GM18505 (cell line): ENCODE results near the gene AOAH.

Experiments
- ATAC-seq: cut with Tn5 transposase; IDR thresholded peaks from one replicate; pipeline ENCODE4 v1.9.1; 2021; ENCODE audit not compliant: unreplicated experiment
- POLR2A ChIP-seq: IDR thresholded peaks from 4 replicates; pipeline ENCODE4 v1.6.1; 2011; ENCODE audit warnings: borderline replicate concordance; ENCODE audit not compliant: insufficient read depth, insufficient read length; ENCODE audit errors: extremely low read depth

AOAH gene

GRCh38 chr7:36564489-36564888 lies 159.8 kb downstream of the AOAH start:
- TF ChIP-seq POLR2A, result no peak
- no peak for ATAC-seq

DNA sequence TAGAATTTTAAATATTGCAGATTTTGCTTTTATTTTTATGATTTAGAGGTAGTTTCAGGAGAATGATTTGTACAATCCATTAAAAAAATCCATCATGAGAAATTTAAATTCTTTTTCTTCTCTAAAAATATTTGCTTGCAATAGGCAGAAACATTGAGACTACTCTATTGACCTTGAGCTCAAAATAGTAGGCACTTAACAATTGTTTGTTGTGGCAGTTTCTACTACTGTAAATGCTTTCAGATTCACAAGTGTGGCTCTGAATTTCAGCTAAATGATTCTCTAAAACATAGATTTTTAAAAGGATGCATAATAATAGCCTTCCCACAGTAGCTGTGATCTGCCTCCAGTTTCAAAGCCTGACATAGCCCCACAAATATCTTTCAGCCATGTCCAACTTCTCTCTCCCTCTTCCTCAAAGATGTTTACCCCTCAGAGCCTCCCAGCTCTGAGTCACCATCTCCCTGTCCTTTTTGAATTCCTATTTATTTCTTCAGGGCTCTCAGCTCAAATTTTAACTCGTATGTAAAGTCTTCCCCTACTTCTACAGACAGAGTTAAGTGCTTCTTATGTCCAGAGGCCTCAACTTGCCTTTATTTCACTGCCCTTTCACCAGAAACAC lies 160.5 kb downstream of the AOAH start:
- TF ChIP-seq POLR2A, result no peak
- no peak for ATAC-seq

DNA sequence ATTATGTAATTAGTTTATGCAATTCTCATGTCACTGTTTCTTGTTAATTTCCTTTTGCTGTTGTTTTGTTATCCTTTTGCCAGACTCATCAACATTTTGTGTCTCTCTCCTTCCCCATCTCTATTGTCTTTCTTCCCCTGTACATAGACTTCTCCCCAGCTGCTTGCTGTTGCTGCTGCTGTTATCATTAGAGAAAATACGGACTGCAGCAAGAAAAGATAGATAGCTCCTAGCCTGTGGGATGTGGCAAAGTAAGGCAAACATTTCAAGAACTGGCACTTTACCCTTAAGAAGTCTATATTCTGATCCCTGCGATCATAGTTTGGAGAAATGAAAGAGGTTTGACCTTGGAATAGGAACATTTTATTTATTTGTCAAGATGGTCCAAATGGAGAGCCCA lies 162.2 kb downstream of the AOAH start:
- ATAC-seq, result no peak
- no peak for TF ChIP-seq POLR2A

GRCh38 chr7:36549029-36549428 lies 175.3 kb downstream of the AOAH start:
- no peak for TF ChIP-seq POLR2A
- no peak for ATAC-seq

DNA sequence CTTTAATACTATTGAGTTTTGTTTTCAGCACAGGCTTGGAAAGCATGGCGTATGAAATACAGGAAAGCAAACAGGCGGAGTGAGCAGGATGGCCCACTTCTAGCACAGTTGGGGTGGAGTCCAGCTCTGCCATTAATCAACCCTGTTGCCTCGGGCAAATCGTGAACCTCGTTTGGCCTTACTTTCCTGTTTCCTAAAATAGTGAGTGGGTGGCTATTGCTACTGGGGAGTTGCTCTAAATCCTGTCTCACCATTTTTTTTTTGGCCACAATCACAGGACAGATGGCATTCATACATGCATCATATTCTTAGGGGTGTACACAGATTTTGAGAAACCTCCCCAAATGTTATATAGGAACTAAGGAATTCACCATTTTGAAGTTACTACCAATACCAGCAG lies 176.9 kb downstream of the AOAH start:
- TF ChIP-seq POLR2A, result no peak
- no peak for ATAC-seq

GRCh38 chr7:36546331-36546730 lies 178.0 kb downstream of the AOAH start:
- TF ChIP-seq POLR2A, result no peak
- no peak for ATAC-seq

DNA sequence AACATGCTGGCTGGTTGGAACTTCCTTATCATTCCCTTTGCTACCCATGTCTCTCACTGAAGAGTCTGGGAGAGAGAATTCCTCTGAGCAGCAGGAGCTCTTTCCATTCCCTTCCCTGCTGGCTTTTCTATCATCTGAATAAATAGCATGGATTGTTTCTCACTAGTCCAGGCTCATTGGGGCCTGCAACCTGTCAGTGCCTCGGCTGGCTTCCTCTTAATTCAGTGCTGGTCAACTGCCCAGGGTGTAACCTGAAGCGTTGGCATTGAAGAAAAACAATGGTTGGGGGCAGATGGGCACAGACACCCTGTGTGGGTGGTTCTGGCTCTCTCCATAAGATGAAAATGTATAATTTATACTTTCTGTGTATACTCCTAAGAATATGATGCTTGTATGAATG lies 179.0 kb downstream of the AOAH start:
- ATAC-seq, result no peak
- TF ChIP-seq POLR2A, result no peak

DNA sequence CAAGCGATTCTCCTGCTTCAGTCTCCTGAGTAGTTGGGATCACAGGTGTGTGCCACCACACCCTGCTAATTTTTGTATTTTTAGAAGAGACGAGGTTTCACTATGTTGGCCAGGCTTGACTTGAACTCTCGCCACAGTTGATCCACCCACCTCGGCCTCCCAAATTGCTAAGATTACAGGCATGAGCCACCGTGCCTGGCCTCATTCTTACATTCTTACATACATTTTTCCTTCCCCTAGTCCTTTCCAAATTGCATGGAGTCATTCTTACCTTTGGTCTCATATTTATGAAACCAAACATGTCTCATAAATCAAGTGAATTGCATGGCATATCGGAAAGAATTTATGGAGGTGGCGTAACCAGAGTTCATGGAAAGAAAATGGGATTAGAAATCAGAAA lies 186.2 kb downstream of the AOAH start:
- TF ChIP-seq POLR2A, result no peak
- ATAC-seq, result no peak

GRCh38 chr7:36535866-36536664 lies 188.2 kb downstream of the AOAH start:
- no peak for ATAC-seq

GRCh38 chr7:36533717-36534116 lies 190.6 kb downstream of the AOAH start:
- no peak for ATAC-seq
- TF ChIP-seq POLR2A, result no peak

More at GRCh38 chr7:36535866-36536664, 188.2 kb downstream of the AOAH start:
- TF ChIP-seq POLR2A, result no peak

DNA sequence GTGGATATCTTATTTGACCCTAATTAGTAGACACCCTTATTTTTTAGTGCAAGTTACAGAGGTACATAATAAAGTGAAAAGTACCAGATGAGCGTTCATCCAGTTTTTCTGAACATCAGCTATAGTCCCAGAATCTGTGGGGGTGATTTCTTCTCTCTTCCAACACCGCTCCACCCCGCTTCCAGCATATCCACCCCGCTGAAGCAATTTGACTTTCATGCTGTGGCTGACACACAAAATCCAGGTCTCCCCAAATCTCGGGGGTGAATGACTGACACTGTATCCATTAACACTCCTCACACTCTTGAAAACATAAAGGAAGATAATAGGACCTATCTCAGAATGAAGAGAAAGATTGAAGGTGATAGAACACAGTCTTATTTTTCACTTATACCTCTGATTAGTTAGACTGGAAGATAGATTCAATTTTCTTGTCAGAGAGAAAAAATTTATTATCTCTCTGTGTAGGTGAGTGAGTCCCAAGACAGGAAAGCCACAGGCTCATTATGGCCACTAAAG lies 191.3 kb downstream of the AOAH start:
- TF ChIP-seq POLR2A, result no peak
- no peak for ATAC-seq

DNA sequence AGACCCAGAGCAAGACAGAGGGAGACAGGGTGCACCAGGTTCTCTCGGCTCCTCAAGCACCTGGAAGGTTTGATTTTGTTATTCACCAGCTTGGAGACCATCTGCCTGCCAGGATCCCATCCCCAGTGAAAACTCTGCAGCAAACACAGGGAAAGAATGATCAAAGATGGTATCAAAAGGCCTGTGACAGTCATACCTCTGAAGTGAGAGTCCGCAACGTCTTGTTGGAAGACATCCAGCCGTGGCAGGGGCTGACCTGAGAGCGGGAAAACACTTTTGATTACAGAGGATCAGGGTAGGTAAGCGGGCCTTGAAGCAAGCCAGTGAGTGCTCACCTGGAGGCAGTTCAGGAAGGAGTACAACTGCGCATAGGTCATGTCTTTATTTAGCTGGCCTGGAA lies 192.3 kb downstream of the AOAH start:
- ATAC-seq, result no peak
- no peak for TF ChIP-seq POLR2A

GRCh38 chr7:36530456-36530855 lies 193.8 kb downstream of the AOAH start:
- no peak for TF ChIP-seq POLR2A

GRCh38 chr7:36527549-36527913 lies 196.8 kb downstream of the AOAH start:
- TF ChIP-seq POLR2A, result no peak
- no peak for ATAC-seq

More at GRCh38 chr7:36530456-36530855, 193.8 kb downstream of the AOAH start:
- ATAC-seq, result no peak
